CD4-positive, alpha-beta T cell (primary cell): Measurements from ENCODE around the gene ARPP21. TPM values are rescaled to one million over a fixed set of nuclear protein-coding genes. Genes with fewer than 3 reads are reported as not detected.

ENCODE experiments used
- ATAC-seq: fragments of 200-7000 bp; cut with Tn5 transposase; one replicate; pipeline ENCODE4 v1.10.0; 2022; ENCODE audit warnings: mild to moderate bottlenecking; ENCODE audit not compliant: poor library complexity
- CTCF ChIA-PET: fragments of 350-600 bp; sonication (Branson Sonifier 250); formaldehyde crosslinking; loops from one replicate; lab custom pipeline; 2021; ENCODE audit warnings: antibody characterized with exemption, inconsistent platforms; lab: Charles Lee
- POLR2A ChIA-PET: fragments of 350-600 bp; sonication (Branson Sonifier 250); formaldehyde crosslinking; loops from one replicate; lab custom pipeline; 2021; ENCODE audit warnings: antibody characterized with exemption, inconsistent platforms; lab: Charles Lee
- DNase-seq, 14 experiments: peaks; one replicate each; pipeline ENCODE4 v3.0.0-alpha.2; 2013 to 2020; ENCODE audit warnings: mixed read lengths in 2 of 14
- H3K27ac ChIP-seq, 2 donors: one replicate each; pipeline versions ENCODE4 v1.5.1 to v1.7.0; 2013; ENCODE audit warnings: low read length in 2 of 2, low read depth in 1 of 2, mild to moderate bottlenecking in 1 of 2
- H3K27me3 ChIP-seq, 2 experiments: 1 replicate in 1 of 2; 2 replicates in 1 of 2; pipeline versions ENCODE4 v1.6.1 to v1.7.0; 2013; ENCODE audit warnings: low read length in 2 of 2, control low read depth in 1 of 2, mild to moderate bottlenecking in 1 of 2, moderate library complexity in 1 of 2; ENCODE audit not compliant: insufficient read depth in 2 of 2, control insufficient read depth in 1 of 2
- H3K36me3 ChIP-seq: one replicate; pipeline ENCODE4 v1.6.1; 2013; ENCODE audit warnings: low read length, control low read depth; ENCODE audit not compliant: insufficient read depth
- H3K4me1 ChIP-seq: one replicate; pipeline ENCODE4 v1.6.1; 2013; ENCODE audit warnings: low read length, control low read depth; ENCODE audit not compliant: insufficient read depth
- H3K4me3 ChIP-seq: one replicate; pipeline ENCODE4 v1.5.1; 2013; ENCODE audit warnings: mild to moderate bottlenecking, low read length, moderate library complexity
- H3K9me3 ChIP-seq, 2 experiments: 1 replicate in 1 of 2; 2 replicates in 1 of 2; pipeline versions ENCODE4 v1.6.1 to v1.7.0; 2013; ENCODE audit warnings: low read length in 2 of 2, mild to moderate bottlenecking in 2 of 2, control low read depth in 1 of 2, moderate library complexity in 1 of 2; ENCODE audit not compliant: control insufficient read depth in 1 of 2, insufficient read depth in 1 of 2
- H3K27ac Mint-ChIP-seq: one replicate; pipeline ENCODE4 v1.8.0; 2020; ENCODE audit warnings: mixed read lengths
- H3K27me3 Mint-ChIP-seq: one replicate; pipeline ENCODE4 v1.8.0; 2021; ENCODE audit warnings: mixed read lengths
- H3K36me3 Mint-ChIP-seq: one replicate; pipeline ENCODE4 v1.8.0; 2021; ENCODE audit warnings: low read depth, mixed read lengths
- H3K4me1 Mint-ChIP-seq: one replicate; pipeline ENCODE4 v1.8.0; 2021; ENCODE audit warnings: low read depth, mixed read lengths
- H3K4me3 Mint-ChIP-seq: one replicate; pipeline ENCODE4 v1.8.0; 2020; ENCODE audit warnings: mild to moderate bottlenecking, mixed read lengths
- H3K9me3 Mint-ChIP-seq: one replicate; pipeline ENCODE4 v1.8.0; 2020; ENCODE audit warnings: mixed read lengths
- CTCF ChIP-seq: fragments of 200-600 bp; IDR thresholded peaks from one replicate; pipeline ENCODE4 v1.8.0; 2022; ENCODE audit warnings: antibody characterized with exemption, mild to moderate bottlenecking
- intact Hi-C, 2 experiments: fragments of 100-400 bp; cut with DNase I in 1 of 2; cut with micrococcal nuclease in 1 of 2; formaldehyde crosslinking; loops; one replicate each; pipeline versions ENCODE4 v1.15.1 to v1.9.0; 2023 to 2025; cut with DNase I, micrococcal nuclease
- total RNA-seq, 174 experiments: library from RNA in 2 of 174; stranded (reverse) in 2 of 174; gene quantifications; one replicate each; pipeline ENCODE4 v1.2.3 and lab custom pipeline; 2021 to 2026

The ARPP21 gene
- total RNA-seq, 2 experiments from 2014 or later, result not detected

GRCh38 chr3:35651851-35652250 is 12.5 kb downstream of the ARPP21 start:
- no peaks in the 10 kb centered on the region for H3K4me1 Mint-ChIP-seq
- no peak overlapping the region for H3K27ac Mint-ChIP-seq
- intact Hi-C loops, result no loop called here
- H3K4me3 Mint-ChIP-seq, result no peak overlapping the region
- Histone ChIP-seq H3K9me3 (no peaks in the 10 kb centered on the region), H3K4me1 (no peaks in the 10 kb centered on the region), H3K36me3 (no peaks in the 10 kb centered on the region), H3K4me3 (no peak overlapping the region), H3K27me3 (no peaks in the 10 kb centered on the region), H3K27ac (no peak overlapping the region)
- no peaks in the 10 kb centered on the region for H3K9me3 Mint-ChIP-seq
- ChIA-PET CTCF (no interaction called here), POLR2A (interaction anchor here (1.6 kb wide), 1 partner anchor 9 kb away, joined by 3 read pairs; no protein-coding TSS in a partner anchor)
- no peak for TF ChIP-seq CTCF
- no peaks in the 10 kb centered on the region for H3K36me3 Mint-ChIP-seq
- H3K27me3 Mint-ChIP-seq, result no peaks in the 10 kb centered on the region
- ATAC-seq (no peak), DNase-seq (no peak)

- intact Hi-C loops, result no loop called here
- no peaks in the 10 kb centered on the region for H3K36me3 Mint-ChIP-seq
- no peaks in the 10 kb centered on the region for H3K9me3 ChIP-seq
- DNase-seq, result no peak
- H3K27ac Mint-ChIP-seq, result no peak overlapping the region
- H3K36me3 ChIP-seq, result no peaks in the 10 kb centered on the region
- no peak overlapping the region for H3K27ac ChIP-seq
- H3K4me3 Mint-ChIP-seq, result no peak overlapping the region
- H3K27me3 ChIP-seq, result no peaks in the 10 kb centered on the region
- no peak overlapping the region for H3K4me3 ChIP-seq
- H3K27me3 Mint-ChIP-seq, result no peaks in the 10 kb centered on the region
- H3K4me1 ChIP-seq, result no peaks in the 10 kb centered on the region
- H3K4me1 Mint-ChIP-seq, result no peaks in the 10 kb centered on the region
- no peaks in the 10 kb centered on the region for H3K9me3 Mint-ChIP-seq
- ChIA-PET POLR2A (no interaction called here), CTCF (interaction anchor here (1.3 kb wide), 1 partner anchor 10 kb away, joined by 3 read pairs; no protein-coding TSS in a partner anchor)
- TF ChIP-seq CTCF, result no peak
- ATAC-seq, result no peak
These were observed 14.0 kb downstream of the ARPP21 start for GRCh38 chr3:35653347-35653746.

- H3K4me1 Mint-ChIP-seq, result no peaks in the 10 kb centered on the region
- H3K9me3 Mint-ChIP-seq, result no peaks in the 10 kb centered on the region
- POLR2A ChIA-PET, result no interaction called here
- TF ChIP-seq CTCF, result no peak
- H3K27me3 Mint-ChIP-seq, result no peaks in the 10 kb centered on the region
- no peak overlapping the region for H3K27ac Mint-ChIP-seq
- Histone ChIP-seq H3K27me3 (no peaks in the 10 kb centered on the region), H3K36me3 (no peaks in the 10 kb centered on the region), H3K27ac (no peak overlapping the region), H3K4me1 (no peaks in the 10 kb centered on the region), H3K9me3 (no peaks in the 10 kb centered on the region), H3K4me3 (no peak overlapping the region)
- CTCF ChIA-PET, result interaction anchor here (1.3 kb wide), 1 partner anchor 8 kb away, joined by 3 read pairs; no protein-coding TSS in a partner anchor
- H3K36me3 Mint-ChIP-seq, result no peaks in the 10 kb centered on the region
- no peak overlapping the region for H3K4me3 Mint-ChIP-seq
- intact Hi-C loops, result no loop called here
- DNase-seq (no peak), ATAC-seq (no peak)
These were observed 15.2 kb downstream of the ARPP21 start for GRCh38 chr3:35654476-35654875.
